Neural cell (in vitro differentiated cells): ENCODE measurements around the gene CHPF. TPM values are rescaled to one million over a fixed set of nuclear protein-coding genes. Genes with fewer than 3 reads are reported as not detected.

Source experiments
- H2AFZ ChIP-seq: fragments of 200-600, 300-800 bp; sonication (generic), shearing (Covaris generic); 2 replicates; pipeline ENCODE4 v1.6.0; 2014; ENCODE audit warnings: low read depth, mild to moderate bottlenecking, antibody characterized with exemption, low read length, moderate library complexity
- H3F3A ChIP-seq: fragments of 200-600 bp; shearing (Covaris generic); 2 replicates; pipeline ENCODE4 v1.6.1; 2016; ENCODE audit warnings: mild to moderate bottlenecking, moderate library complexity, mixed read lengths, antibody characterized with exemption, low read length; ENCODE audit not compliant: insufficient read depth, poor library complexity, severe bottlenecking
- H3K27ac ChIP-seq: fragments of 200-600, 300-800 bp; sonication (generic), shearing (Covaris generic); 2 replicates; pipeline ENCODE4 v1.5.1; 2014; ENCODE audit warnings: mild to moderate bottlenecking, low read length, moderate library complexity
- H3K27me3 ChIP-seq: fragments of 300-800, 200-600 bp; sonication (generic), shearing (Covaris generic); 2 replicates; pipeline ENCODE4 v1.6.0; 2014; ENCODE audit warnings: mild to moderate bottlenecking, low read depth, low read length, moderate library complexity; ENCODE audit not compliant: insufficient read depth
- H3K36me3 ChIP-seq: fragments of 300-800, 200-600 bp; sonication (generic), shearing (Covaris generic); 2 replicates; pipeline ENCODE4 v1.5.1; 2014; ENCODE audit warnings: mild to moderate bottlenecking, antibody characterized with exemption, low read length, moderate library complexity; ENCODE audit not compliant: insufficient read depth
- H3K4me2 ChIP-seq: fragments of 300-800, 200-600 bp; sonication (generic), shearing (Covaris generic); 2 replicates; pipeline ENCODE4 v1.6.0; 2014; ENCODE audit warnings: mild to moderate bottlenecking, low read length
- H3K4me3 ChIP-seq: fragments of 300-800, 200-600 bp; sonication (generic), shearing (Covaris generic); 2 replicates; pipeline ENCODE4 v1.5.1; 2014; ENCODE audit warnings: mild to moderate bottlenecking, low read length, moderate library complexity
- H3K79me2 ChIP-seq: fragments of 200-600 bp; shearing (Covaris generic); replicated peaks from 2 replicates; pipeline ENCODE4 v1.6.0; 2014; ENCODE audit warnings: mild to moderate bottlenecking, low read length, moderate library complexity; ENCODE audit not compliant: insufficient read depth
- H3K9ac ChIP-seq: fragments of 300-800, 200-600 bp; sonication (generic), shearing (Covaris generic); 2 replicates; pipeline ENCODE4 v1.6.1; 2016; ENCODE audit warnings: mild to moderate bottlenecking, low read length, mixed read lengths
- H3K9me2 ChIP-seq: fragments of 200-600 bp; shearing (Covaris generic); 2 replicates; pipeline ENCODE4 v1.6.1; 2016; ENCODE audit warnings: mild to moderate bottlenecking, low read length, mixed read lengths; ENCODE audit not compliant: insufficient read depth
- H3K9me3 ChIP-seq: fragments of 200-600, 300-800 bp; sonication (generic), shearing (Covaris generic); 2 replicates; pipeline ENCODE4 v1.6.1; 2016; ENCODE audit warnings: mild to moderate bottlenecking, mixed run types, low read length, moderate library complexity, mixed read lengths
- H4K20me1 ChIP-seq: fragments of 200-600 bp; shearing (Covaris generic); 2 replicates; pipeline ENCODE4 v1.6.1; 2016; ENCODE audit warnings: mild to moderate bottlenecking, mixed run types; ENCODE audit not compliant: insufficient read depth
- EP300 ChIP-seq: fragments of 450-650 bp; conservative IDR thresholded peaks from 2 replicates; pipeline ENCODE4 v1.6.1; 2014; ENCODE audit warnings: antibody characterized with exemption, mild to moderate bottlenecking, moderate library complexity; ENCODE audit not compliant: poor library complexity, severe bottlenecking
- EZH2 ChIP-seq: fragments of 200-600, 300-800 bp; shearing (Covaris generic), sonication (generic); IDR thresholded peaks from 2 replicates; pipeline ENCODE4 v1.6.1; 2014; ENCODE audit warnings: antibody characterized with exemption, low read length, borderline replicate concordance, mild to moderate bottlenecking; ENCODE audit not compliant: insufficient read depth, poor library complexity, severe bottlenecking
- MXI1 ChIP-seq: fragments of 450-650 bp; conservative IDR thresholded peaks from 2 replicates; pipeline ENCODE4 v1.6.1; 2014; ENCODE audit warnings: antibody characterized with exemption, mild to moderate bottlenecking; ENCODE audit not compliant: poor library complexity, severe bottlenecking
- POLR2AphosphoS5 ChIP-seq: IDR thresholded peaks from 2 replicates; pipeline ENCODE4 v1.6.1; 2012
- RAD21 ChIP-seq: fragments of 450-650 bp; conservative IDR thresholded peaks from 2 replicates; pipeline ENCODE4 v1.6.1; 2014; ENCODE audit warnings: antibody characterized with exemption, mild to moderate bottlenecking, moderate library complexity
- SMC3 ChIP-seq: fragments of 450-650 bp; conservative IDR thresholded peaks from 2 replicates; pipeline ENCODE4 v1.6.1; 2014; ENCODE audit warnings: antibody characterized with exemption, mild to moderate bottlenecking, moderate library complexity; ENCODE audit not compliant: poor library complexity
- TAF1 ChIP-seq: IDR thresholded peaks from 2 replicates; pipeline ENCODE4 v1.6.1; 2012; ENCODE audit warnings: low read depth
- polyA plus RNA-seq: library from polyadenylated mRNA; depleted of rRNA; stranded (reverse); fragments of >200 nt; gene quantifications from 2 replicates; pipeline ENCODE4 v1.2.3, GENCODE V29; 2014
- TF ChIP-seq, protein P1 (sequence below): fragments of 450-650 bp; IDR thresholded peaks from 2 replicates; pipeline ENCODE4 v1.5.1; 2014; ENCODE audit warnings: antibody characterized with exemption, mild to moderate bottlenecking, moderate library complexity; ENCODE audit not compliant: poor library complexity, severe bottlenecking
- TF ChIP-seq, protein P2 (sequence below): IDR thresholded peaks from 2 replicates; pipeline ENCODE4 v1.6.1; 2012; ENCODE audit warnings: borderline replicate concordance

The CHPF gene
- polyA plus RNA-seq, 1 donor from 2014 or later: 28.6 TPM

DNA sequence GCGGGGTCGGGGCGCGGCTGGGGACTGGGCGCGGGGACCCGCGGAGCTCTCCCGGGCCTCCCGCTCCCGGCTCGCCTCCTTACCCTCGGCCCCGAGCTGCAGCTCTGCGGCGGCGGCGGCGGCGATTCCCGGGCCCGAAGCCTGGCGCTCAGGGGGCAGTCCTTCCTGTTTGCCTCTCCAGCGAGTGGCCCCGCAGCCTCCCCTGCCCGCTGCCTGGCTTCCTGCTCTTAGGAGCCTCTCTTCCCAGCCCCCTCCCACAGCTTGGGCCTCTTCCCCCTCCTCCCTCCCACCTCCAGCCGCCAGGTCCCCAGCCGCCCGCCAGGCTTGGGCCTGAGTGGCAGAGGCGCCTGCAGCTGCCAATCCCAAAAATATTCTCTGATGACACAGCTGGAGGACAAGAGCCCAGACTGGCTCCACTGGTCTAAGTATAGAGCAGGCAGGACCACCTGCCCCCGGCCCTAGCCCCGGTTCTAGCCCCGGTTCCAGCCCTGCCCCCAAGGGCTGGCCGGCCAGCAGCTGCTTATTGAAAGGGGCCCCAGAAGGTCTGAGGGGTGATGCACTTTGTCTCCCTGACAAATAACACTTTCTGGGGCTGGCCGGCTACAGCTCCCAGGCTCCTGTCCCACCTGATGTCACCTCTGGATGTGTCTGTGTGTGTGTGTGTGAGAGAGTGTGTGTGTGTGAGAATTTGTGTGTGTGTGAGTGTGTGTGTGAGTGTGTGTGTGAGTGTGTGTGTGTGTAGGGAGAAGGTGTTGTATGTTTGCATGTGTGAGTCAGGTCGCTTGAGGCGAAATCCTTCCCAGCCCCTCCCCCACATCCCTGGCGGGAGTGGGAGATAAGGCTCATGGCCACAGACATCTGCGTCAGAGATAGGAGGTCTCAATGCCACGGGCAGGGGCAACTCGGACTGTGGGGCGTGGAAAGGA lies 28.0 kb upstream of the CHPF start, which contains the start of gene OBSL1:
Gene OBSL1 (minus strand): TSS at position 229 of the 926 bp plus-strand sequence. CDS start 307 bp downstream, outside the sequence.
- peak within 1 kb of the TSS; percentile 1 for H2AFZ ChIP-seq
- H3K9ac ChIP-seq: peak within 1 kb of the TSS; percentile 77

DNA sequence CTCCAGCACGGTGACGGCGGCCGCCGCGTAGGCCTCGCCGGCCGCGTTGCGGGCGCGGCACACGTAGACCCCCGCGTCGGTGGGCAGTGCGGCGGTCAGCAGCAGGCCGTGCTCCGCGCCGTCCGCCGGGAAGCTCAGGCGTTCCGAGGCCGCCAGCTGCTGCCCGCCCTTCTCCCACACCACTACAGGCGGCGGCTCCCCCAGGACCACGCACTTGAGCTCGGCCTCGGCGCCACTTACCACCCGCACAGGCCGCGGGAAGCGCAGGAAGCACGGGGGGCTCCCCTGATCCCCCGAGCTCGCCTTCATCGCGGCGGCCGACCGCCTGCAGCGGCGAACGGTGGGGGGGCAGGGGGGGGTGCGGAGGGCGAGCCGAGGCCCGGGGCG lies 27.3 kb upstream of the CHPF start:
- Histone ChIP-seq H3K9ac (peak overlapping the region; percentile 77), H3K36me3 (no peaks in the 10 kb centered on the region), H3K4me2 (no peak overlapping the region), H2AFZ (no peak overlapping the region), H3F3A (no peaks in the 10 kb centered on the region), H3K9me2 (no peaks in the 10 kb centered on the region), H3K4me3 (peak overlapping the region; percentile 69), H3K27me3 (no peaks in the 10 kb centered on the region), H3K27ac (no peak overlapping the region), H3K9me3 (no peaks in the 10 kb centered on the region), H4K20me1 (no peaks in the 10 kb centered on the region), H3K79me2 (peaks cover 5% of the 10 kb centered on the region)
- TF ChIP-seq MXI1 (no peak), SMC3 (no peak), EP300 (peak; percentile 26)

More for the DNA sequence above, 28.0 kb upstream of the CHPF start, which contains the start of gene OBSL1:
- H3K9me3 ChIP-seq: no peaks in the 10 kb centered on the region
- H4K20me1 ChIP-seq: no peaks in the 10 kb centered on the region
- H3K4me2 ChIP-seq: peak within 1 kb of the TSS; percentile 68
- H3K4me3 ChIP-seq: peak within 1 kb of the TSS; percentile 69
- H3K79me2 ChIP-seq: peaks cover 5% of the 10 kb centered on the region
- no peaks in the 10 kb centered on the region for H3F3A ChIP-seq
- peak within 1 kb of the TSS; percentile 58 for H3K27ac ChIP-seq
- H3K9me2 ChIP-seq: no peaks in the 10 kb centered on the region
- no peaks in the 10 kb centered on the region for H3K27me3 ChIP-seq
- TF ChIP-seq, protein P1, sequence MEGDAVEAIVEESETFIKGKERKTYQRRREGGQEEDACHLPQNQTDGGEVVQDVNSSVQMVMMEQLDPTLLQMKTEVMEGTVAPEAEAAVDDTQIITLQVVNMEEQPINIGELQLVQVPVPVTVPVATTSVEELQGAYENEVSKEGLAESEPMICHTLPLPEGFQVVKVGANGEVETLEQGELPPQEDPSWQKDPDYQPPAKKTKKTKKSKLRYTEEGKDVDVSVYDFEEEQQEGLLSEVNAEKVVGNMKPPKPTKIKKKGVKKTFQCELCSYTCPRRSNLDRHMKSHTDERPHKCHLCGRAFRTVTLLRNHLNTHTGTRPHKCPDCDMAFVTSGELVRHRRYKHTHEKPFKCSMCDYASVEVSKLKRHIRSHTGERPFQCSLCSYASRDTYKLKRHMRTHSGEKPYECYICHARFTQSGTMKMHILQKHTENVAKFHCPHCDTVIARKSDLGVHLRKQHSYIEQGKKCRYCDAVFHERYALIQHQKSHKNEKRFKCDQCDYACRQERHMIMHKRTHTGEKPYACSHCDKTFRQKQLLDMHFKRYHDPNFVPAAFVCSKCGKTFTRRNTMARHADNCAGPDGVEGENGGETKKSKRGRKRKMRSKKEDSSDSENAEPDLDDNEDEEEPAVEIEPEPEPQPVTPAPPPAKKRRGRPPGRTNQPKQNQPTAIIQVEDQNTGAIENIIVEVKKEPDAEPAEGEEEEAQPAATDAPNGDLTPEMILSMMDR: no peak
- TF ChIP-seq POLR2AphosphoS5: peak; percentile 35
- H3K36me3 ChIP-seq: no peaks in the 10 kb centered on the region

DNA sequence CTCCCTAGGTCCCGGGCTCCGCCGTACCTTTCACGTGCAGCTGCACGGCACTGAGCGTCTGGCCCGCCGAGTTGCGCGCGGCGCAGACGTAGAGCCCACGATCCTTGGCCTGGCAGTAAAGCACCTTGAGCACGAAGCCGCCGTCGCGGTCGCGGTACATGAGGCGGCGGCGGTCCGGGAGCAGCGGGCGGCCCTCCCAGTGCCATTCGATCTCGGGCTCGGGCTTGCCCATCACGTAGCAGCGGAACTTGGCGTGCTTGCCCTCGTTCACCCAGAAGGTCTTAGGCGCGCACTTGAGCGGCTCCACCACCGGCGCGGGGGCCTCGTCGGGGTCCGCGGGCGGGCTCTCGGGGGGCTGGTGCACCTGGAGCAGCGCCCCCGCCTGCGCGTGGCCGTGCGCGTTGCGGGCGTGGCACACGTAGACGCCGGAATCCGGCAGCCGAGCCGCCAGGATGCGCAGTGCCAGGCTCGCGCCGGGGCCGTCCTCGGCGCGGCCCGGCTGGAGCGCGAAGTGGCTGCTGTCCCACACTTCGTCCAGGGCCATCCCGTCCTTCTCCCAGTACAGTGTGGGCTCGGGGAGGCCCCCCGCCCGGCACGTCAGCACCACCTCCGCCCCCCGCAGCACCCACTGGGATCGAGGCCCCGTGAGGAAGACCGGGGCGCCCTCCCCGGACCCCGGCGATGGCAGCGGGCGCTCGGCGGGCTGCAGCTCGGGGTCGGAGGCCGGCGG lies 26.8 kb upstream of the CHPF start:
- H3K27ac ChIP-seq: no peak overlapping the region
- no peaks in the 10 kb centered on the region for H3K36me3 ChIP-seq
- TF ChIP-seq EZH2 (no peak), POLR2AphosphoS5 (peak; percentile 61), TAF1 (peak; percentile 32), SMC3 (peak; percentile 21), MXI1 (peak; percentile 30), EP300 (no peak), RAD21 (peak; percentile 18)
- TF ChIP-seq, protein P2, sequence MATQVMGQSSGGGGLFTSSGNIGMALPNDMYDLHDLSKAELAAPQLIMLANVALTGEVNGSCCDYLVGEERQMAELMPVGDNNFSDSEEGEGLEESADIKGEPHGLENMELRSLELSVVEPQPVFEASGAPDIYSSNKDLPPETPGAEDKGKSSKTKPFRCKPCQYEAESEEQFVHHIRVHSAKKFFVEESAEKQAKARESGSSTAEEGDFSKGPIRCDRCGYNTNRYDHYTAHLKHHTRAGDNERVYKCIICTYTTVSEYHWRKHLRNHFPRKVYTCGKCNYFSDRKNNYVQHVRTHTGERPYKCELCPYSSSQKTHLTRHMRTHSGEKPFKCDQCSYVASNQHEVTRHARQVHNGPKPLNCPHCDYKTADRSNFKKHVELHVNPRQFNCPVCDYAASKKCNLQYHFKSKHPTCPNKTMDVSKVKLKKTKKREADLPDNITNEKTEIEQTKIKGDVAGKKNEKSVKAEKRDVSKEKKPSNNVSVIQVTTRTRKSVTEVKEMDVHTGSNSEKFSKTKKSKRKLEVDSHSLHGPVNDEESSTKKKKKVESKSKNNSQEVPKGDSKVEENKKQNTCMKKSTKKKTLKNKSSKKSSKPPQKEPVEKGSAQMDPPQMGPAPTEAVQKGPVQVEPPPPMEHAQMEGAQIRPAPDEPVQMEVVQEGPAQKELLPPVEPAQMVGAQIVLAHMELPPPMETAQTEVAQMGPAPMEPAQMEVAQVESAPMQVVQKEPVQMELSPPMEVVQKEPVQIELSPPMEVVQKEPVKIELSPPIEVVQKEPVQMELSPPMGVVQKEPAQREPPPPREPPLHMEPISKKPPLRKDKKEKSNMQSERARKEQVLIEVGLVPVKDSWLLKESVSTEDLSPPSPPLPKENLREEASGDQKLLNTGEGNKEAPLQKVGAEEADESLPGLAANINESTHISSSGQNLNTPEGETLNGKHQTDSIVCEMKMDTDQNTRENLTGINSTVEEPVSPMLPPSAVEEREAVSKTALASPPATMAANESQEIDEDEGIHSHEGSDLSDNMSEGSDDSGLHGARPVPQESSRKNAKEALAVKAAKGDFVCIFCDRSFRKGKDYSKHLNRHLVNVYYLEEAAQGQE: no peak
- TF ChIP-seq, protein P1: peak; percentile 37
- H3K4me2 ChIP-seq: no peak overlapping the region
- no peaks in the 10 kb centered on the region for H3F3A ChIP-seq
- peak overlapping the region; percentile 77 for H3K9ac ChIP-seq
- H3K27me3 ChIP-seq: no peaks in the 10 kb centered on the region
- no peaks in the 10 kb centered on the region for H3K9me3 ChIP-seq
- peaks cover 5% of the 10 kb centered on the region for H3K79me2 ChIP-seq
- no peaks in the 10 kb centered on the region for H3K9me2 ChIP-seq
- no peak overlapping the region for H2AFZ ChIP-seq
- no peaks in the 10 kb centered on the region for H4K20me1 ChIP-seq
- peak overlapping the region; percentile 69 for H3K4me3 ChIP-seq
